Activated CD4-positive, alpha-beta T cell treated with anti-CD3 and anti-CD28 coated beads for 48 hours (primary cell): ENCODE measurements around the gene REV3L.
"Not testable (repeated sequence)": the region's sequence is repeated elsewhere in the genome, so short reads cannot be mapped to it uniquely, and the experiment has no call there.

ENCODE experiments used
- DNase-seq: peaks from one replicate; pipeline ENCODE4 v3.0.0-alpha.2; 2020

Gene REV3L

DNA sequence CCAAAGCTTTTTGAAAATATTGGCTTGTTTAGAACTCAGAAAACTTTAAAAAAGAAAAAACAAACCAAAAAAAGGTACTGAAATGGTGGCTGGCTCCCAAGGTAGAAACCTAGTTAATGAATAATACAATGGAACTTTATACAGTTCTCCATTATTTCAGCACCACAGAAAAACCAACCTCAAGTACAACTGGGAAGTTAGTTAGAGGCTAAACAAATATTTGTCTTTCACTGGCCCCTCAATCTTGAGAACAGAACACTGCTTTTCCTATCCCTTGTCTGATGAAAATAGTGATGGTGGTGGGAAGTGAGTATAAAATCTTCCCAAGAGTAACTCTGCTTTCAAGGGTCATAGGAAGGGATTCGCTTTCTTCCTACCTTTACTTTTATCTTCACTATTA, 126.5 kb downstream of the REV3L start:
- DNase-seq = no peak

DNA sequence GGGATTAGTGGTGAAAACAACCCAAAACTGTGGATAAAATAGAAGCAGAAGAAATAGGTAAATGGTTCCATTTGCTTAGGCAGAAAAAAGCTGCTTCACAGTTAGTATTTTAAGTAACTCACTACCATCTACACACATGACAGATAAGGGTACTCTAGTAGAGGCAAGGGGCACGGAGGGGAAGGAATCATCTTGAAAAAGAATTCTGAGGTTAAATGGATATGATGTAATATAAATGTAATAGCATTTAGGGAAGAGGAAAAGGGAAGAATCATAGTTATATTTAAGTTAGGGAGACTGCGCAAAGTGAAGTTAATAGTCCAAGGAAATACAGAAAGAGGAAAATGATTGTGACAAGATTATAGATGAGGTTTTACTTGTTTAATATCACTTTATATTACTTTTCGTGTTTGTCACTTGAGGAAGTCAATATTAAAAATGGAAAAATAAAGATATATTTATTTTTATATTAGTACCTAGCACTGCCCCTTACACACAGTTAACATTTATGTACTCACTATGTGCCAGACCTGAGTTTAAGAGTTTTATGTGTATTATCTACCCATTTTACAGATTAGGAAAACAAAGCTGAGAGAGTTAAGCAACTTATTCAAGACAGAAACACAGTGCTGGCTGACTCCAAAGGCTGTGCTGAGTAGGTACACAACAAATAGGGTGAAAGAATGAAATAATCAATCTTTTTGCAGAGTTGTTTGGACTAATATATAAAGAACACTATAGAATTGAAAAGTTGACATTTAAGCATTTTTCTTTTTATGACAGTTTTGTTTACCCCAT, 128.1 kb downstream of the REV3L start:
- DNase-seq = no peak

DNA sequence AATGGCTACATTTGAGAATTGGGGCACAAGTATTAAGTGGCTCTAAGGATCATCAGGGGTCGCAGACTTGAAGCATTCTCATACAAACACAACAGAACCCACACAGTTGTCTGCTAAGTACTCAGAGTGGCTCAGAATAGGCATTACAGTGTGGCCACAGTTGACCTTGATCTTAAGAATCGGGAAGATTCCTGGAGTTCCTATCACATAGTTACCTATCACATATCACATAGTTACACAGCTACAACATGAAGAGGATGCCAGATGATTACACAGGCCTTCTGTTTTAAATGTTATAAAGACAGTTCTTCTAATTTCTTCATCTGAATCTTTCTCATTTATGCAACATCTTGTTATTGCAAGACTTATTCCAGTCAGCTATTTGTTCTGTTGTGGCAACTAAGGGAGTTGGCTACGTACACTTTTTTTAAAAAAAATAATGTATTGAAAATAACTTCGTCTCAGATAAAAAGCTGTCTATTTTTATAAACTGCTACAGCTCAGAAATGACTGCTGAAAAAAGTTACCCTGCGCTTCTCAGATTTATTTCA, 129.0 kb downstream of the REV3L start:
- DNase-seq = no peak

DNA sequence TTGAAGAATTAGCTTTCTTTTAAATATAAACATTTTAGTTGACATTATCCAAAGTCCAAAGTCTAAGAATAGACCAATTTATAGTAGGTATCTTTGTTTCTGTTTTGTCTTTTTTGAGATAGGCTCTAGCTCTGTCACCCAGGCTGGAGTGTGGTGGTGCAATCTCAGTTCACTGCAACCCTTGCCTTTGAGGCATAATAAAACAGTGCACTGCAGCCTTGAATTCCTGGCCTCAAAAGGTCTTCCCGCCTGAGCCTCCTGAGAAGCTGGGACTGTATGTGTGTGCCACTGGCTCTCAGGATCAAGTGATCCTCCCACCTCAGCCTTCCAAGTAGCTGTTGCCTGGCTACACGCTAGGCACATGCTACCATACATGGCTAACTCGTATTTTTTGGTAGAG, 135.4 kb downstream of the REV3L start:
- DNase-seq = no peak

DNA sequence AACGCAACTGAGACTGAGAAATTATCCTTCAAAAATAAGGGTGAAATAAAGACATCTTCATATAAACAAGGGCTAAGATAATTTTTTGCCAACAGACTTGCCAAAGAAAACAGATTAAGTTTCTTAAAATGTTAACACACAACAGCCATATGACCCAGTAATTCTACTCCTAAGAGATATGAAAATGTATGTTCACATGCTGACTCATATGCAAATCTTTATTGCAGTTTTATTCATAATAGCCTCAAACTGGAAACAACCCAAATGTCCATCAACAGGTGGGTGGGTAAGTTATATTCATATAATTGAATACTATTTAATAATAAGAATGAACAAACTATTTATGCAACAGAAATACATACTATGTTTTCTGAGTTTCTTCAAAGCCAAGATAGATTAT, 140.1 kb downstream of the REV3L start:
- DNase-seq = no peak

DNA sequence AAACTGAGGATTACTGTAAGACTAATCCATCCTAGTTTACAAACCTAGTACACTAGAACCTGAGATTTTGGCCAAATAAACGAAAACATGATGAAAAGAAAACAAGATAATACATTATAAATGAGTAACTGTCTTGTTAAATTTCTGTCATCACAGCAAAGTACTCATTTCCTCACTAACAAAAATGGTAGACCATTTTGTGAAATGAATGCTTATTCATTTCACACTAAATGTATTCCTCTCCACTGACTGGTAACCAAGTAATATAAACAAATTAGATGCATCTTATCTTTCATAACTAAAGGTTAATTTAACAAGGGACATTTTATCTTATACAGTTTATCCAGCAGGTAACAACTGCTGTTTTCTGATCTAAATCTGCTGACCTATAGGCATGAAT, 143.7 kb downstream of the REV3L start:
- no peak for DNase-seq

DNA sequence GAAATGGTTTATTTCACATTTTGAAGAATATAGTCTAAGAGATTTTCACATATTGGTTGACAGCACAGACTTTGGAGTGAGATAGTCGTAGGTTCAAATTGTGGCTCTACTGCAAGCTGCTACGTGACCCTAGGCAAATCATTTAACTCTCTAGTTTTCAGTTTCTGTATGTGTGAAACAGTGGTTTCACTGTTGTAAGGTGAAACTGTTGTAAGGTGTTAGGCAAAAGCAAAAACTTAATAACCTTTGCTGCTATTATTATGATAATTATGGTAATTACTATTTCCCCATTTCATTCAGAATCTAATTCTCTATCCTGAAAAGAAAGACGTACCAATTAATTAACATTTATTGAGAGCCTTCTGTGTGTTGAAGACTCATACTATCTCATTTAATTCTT, 144.2 kb downstream of the REV3L start:
- no peak for DNase-seq

DNA sequence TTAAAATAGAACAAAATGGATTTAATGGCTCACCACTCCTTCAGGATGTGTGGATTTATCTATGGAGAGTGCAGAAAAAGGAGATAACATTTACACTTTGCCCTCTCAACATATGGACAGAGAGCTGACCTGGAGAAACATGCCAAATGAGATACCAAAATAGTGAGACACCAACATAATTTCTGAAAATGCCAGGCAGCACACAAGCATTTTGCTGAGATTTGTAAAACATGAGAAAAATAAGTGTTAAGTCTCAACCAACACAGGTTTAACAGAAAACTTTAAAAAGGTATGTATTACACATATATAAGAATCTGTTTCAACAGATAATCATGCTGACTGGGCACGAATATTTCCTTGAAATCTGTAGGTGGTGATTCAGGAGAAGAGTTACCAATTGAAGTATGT, 145.2 kb downstream of the REV3L start:
- no peak for DNase-seq

DNA sequence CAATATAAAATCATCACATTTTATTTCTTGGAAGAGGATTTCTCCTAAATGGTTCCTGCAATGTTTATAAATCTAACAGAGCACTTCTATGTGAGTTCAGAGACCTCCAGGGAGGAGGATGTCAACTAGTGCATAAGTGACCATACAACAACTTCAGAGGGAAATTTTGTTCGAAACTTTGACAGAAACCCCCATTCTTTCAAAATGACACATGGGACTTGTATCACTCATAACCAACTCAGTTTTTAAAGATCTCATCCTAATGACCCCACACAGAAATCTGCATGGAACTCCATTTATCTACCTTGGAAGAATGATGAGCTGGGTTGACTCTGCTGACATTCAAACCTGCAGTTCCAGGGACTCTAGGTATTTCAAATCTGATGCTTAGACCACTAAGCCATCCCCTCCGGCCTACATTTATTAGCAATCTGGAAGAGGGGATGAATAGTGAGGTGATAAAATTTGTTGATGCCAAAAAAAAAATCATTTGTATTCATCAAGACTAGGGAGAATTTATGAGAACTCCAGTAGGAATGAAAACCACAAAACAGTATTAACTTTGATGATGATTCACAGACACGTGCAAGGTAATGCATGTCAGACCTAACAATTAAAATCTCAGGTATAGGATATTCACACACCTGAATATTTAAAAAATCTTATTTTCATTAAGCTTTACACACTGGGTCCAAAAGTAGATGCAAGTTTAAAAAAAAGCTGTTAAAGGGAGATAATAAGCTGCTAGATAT, 153.0 kb downstream of the REV3L start:
- no peak for DNase-seq

DNA sequence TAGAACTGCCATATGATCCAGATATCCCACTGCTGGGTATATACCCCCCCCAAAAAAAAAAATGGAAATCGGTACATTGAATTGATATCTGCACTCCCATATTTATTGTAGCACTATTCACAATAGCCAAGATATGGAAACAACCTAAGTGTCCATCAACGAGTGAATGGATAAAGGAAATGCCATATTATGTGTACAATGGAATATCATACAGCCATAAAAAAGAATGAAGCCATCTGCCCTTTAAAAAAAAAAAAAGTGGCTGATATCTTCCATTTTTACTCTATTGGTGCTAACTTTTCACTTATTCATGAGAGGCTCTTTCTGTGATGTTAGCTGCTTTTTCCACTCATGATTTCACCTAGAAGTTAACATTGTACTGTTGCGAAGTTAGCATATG, 156.5 kb downstream of the REV3L start:
- no peak for DNase-seq

DNA sequence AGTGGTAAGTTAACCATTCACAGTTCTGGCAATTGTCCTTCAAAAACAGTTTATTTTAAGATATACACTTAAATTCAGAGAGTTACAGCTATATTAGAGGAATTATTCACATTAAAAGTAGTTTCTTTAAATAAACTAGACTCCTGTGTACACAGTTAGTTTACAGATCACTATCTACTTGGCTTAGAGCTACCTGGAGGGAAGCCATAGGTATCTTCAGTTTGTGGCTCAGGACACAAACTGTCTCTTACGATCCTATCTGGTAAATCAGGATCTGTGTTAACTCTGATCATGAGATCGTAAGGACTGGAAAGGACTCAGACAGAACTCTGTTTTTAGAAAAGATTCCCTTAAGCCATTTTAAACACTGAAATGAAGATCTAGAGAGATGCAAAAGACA, 160.9 kb downstream of the REV3L start:
- no peak for DNase-seq

DNA sequence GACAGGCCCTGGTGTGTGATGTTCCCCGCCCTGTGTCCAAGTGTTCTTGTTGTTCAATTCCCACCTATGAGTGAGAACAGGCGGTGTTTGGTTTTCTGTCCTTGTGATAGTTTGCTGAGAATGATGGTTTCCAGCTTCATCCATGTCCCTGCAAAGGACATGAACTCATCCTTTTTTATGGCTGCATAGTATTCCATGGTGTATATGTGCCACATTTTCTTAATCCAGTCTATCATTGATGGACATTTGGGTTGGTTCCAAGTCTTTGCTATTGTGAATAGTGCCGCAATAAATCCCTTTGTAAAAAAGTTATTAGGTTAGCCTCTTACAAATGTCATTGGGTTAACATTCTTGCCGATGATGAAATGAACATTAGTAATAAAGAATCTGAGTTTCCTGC, 175.1 kb downstream of the REV3L start:
- DNase-seq = not testable (repeated sequence)

DNA sequence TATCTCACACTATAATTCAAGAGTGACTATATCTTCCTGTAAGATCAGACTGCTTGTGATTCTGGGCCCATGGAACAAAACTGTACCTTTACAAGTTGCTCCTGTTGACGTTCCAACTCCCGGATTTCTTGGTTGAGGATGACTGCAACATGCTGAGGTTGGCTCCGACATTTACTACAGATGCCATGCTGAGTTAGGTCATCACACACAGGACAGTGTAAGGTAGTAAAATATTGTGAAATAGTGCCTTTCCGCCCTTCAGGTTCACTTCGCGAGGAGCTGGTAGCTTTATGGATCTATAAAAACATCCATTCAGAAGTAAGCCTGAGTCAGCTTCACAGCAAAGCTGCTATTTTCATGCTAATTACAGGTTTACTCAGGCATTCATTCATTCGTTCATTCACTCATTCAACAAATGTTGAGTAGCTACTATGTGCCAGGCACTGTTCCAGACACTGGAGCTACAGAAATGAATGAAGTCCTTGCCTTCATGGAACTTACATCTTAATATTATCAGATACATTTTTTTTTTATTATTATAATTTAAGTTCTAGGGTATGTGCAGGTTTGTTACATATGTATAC, 175.7 kb downstream of the REV3L start:
- DNase-seq = no peak

DNA sequence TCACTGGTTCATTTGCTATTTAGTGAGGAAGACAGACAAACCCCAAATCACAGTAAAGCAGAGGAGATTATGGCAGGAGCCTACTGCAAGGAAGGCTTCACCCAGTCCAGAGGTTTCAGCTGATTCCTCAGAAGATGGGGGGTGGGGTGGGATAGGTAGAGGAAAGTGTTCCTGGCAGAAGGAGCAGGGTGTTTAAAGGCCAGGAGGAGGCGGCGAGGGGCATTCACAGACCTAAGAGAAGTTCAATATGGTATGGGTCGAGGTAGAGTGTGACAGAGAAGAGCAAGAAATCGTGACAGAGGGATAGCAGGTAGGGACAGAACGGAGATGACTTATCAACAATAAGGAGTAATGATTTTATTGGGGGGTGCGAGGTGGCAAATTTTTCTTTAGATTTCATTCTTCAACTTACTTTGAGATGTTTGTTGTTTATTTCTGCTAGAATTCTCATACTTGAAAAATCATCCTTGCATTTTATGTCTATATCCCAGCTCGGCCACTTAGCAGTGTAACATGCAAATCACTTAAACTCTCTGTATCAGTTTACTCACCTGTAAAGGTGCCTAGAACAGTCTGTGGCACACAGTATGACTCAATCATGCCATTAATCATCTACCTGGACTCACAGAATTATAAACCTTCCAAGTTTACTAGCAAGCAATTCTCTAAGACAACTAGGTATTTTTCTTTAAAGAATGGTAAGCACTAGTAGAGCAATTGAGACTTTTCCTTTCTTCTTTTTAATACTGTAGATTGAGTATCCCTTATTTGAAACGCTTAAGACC, 176.7 kb downstream of the REV3L start:
- no peak for DNase-seq

DNA sequence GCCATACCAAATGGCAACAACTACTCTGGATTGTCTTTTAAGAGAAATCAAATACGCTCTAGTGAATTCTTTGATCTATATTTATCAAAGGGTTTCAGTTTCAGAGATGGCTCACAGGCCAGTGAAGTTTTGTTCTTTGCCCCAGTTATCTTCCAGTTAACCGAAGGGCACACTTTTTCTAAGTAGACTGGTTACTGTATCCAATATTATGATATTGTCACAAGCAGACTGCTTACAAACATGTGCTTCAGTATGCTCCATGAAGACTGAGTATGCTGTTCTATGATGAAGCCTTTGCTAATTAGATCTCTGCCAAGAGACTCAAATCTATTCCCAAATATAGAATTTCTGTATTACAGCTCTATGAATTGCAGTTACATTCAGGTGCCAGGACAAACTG, 181.1 kb downstream of the REV3L start:
- no peak for DNase-seq

DNA sequence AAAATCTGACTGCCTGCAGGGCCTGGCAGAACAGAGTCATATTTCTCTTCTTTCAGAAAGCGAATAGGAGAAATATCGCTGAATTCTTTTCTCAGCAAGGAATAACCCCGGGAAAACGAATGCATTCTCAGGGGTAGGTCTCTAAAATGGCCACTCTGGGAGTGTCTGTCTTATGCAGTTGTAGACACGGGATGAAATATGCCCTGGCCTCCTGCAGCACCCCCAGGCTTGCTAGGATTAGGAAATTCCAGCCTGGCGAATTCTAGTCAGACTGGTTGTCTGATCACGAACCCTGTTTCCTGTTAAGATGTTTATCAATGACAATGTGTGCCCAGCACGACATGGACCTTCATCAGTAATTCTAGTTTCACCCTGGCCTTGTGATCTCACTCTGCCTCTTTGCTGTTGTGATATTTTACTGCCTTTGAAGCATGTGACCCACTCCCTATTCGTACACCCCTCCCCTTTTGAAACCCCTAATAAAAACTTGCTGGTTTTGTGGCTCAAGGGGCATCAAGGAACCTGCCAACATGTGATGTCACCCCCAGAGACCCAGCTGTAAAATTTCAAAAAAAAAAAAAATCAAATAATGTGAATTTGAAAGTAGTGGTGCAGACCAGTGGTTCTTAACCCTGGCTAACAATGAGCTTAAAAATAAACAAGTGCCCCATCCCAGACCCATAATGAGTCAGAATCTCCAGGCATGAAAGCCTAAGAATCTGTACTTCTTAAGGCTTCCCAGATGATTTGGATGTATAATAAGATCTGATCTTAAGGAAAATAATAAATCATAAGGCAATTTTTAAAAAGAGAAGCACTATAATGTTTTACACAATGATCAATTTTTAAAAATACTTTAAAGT, 181.8 kb downstream of the REV3L start:
- DNase-seq = not testable (repeated sequence)

DNA sequence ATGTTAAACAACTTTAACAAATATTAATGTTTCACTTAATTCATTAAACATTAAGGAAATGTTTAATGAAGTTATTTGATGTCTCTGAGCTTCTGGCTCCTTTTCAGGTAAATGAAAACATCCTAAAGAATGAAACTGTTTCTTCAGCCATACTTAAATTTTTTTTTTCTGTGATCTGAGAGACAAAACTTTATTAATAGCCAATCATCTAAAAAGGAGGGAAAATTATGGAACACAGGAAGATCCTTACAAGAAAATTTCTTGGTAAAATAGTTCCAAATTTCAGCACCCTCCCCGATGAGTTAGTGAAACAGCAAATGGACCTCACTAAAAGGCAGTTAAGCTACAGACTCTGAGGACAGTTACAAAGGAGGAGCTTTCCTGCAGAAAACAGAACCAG, 185.2 kb downstream of the REV3L start:
- no peak for DNase-seq

DNA sequence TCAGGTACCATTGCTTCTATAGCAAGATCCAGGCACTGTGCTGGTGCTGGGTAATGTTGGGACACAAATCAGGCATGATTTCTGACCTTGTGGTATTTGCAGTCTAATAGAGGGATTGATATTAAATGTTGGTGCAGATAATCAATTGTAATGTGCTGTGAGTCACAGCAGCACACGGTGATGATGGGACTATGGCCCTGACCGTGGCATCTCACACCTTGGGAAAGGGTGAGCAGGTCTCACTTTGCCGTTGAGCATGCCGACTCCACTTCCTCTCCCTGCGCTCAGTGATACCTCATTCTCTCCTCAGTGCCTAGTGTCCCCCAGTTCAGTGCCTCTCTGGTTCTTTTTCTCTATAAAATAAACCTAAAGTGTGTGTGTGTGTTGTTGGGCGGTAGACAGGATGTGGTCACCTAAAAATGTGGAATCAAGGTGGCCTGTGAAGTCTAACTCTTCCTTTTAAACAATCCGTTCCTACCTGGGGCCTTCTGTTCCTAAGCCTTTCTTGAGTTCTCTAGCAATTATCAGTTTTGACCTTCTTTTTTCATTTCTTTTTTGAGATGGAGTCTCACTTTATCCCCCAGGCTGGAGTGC, 188.5 kb downstream of the REV3L start:
- DNase-seq = no peak

DNA sequence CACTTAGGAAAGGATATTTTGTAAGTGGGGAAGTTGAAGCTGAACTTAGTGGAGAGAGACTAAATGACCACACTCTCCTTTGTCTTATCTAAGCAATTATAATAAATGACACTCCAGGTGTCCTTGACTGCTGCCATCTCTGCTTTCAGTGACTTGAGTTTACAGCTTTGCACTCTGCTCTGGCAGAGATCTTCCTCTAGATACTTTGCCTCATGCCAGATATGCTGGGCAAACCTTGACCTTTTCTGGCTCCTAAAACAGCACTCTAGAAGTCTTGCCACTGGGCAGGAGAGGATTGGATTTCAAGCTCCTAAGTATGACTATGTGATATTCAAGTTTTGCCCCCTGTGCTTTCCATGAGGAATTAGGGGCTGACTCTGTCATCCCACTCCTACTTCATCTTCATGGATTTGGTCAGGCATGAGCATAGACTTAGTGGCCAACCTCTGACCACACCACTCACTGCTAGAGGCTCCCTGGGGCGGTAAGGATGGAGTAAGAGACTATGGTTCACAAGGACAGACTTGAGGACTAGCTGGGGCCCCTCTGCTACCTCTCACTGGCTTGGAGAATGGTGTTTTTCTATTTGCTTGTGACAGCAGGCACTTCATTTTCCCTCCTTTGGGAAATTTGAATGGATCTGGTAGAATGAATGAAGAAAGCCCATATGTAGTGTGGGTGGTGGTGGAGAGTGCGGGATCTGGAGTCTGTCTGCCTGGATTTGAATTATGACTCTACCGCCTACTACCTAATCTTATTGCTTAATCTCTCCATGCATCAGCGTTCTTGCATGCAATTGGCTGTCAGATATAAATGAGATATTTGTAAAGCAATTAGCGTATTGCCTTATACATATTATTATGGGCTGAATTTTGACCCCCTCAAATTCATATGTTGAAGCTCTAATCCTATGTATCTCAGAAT, 191.4 kb downstream of the REV3L start:
- DNase-seq = no peak

DNA sequence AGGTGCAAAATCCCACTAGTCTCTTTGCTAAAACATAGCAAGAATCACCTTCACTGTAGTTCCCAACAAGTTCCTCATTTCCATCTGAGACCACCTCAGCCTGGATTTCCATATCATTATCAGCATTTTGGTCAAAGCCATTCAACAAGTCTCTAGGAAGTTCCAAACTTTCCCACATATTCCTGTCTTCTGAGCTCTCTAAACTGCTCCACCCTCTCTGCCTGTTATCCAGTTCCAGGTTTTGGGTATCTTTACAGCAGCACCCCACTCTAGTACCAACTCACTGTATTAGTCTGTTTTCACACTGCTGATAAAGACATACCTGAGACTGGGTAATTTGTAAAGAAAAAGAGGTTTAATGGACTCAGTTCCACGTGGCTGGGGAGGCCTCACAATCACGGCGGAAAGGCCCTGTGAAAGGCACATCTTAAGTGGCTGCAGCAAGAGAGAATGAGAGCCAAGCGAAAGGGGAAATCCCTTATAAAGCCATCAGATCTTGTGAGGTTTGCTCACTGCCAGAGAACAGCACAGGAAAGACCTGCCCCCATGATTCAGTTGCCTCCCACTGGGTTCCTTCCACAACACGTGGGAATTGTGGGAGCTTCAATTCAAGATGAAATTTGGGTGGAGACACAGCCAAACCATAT, 192.2 kb downstream of the REV3L start:
- DNase-seq = peak; percentile 40
